GM19468 (cell line): ENCODE results near the gene SEPTIN3.
"Not testable (repeated sequence)": the region's sequence is repeated elsewhere in the genome, so short reads cannot be mapped to it uniquely, and the experiment has no call there.

Experiments used
- ATAC-seq: cut with Tn5 transposase; IDR thresholded peaks from one replicate; pipeline ENCODE4 v1.9.1; 2021; ENCODE audit warnings: mild to moderate bottlenecking, moderate library complexity, moderate number of reproducible peaks; ENCODE audit not compliant: unreplicated experiment; ENCODE audit errors: extremely low read depth

SEPTIN3 gene

GRCh38 chr22:41940832-41941765, 28.1 kb upstream of the SEPTIN3 start:
- no peak for ATAC-seq

DNA sequence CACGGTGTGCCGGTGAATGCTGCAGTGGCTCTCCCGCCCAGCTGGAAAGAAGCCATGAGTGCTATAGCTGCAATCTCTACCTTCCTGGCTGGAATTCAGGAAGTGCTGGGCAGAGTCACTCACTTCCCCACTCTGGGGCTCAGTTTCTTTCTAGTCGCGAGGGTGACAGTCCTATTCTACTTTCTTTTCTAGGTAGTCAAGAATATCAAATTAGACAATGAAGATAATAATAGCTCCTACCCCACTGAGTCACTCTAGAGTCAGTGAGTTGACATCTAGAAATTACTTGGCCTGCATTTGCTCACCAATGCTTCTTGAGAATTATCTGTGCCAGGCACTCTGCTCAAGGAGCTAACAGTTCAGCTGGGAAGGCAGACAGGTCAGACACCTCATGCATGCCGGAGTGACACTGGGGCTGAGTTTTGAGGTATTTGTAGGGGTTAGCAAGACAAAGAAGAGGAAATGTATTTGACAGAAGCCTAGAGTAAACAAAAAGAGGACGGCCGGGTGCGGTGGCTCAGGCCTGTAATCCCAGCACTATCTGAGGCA, 25.5 kb upstream of the SEPTIN3 start:
- no peak for ATAC-seq

GRCh38 chr22:41946629-41947423, 22.4 kb upstream of the SEPTIN3 start, which contains the start of gene CENPM:
TSS of gene CENPM (minus strand) at chr22:41947152. CDS start at chr22:41947076, 76 bp downstream.
- peak; percentile 29 for ATAC-seq

- no peak for ATAC-seq
These were observed 21.7 kb upstream of the SEPTIN3 start for GRCh38 chr22:41947424-41948080.

DNA sequence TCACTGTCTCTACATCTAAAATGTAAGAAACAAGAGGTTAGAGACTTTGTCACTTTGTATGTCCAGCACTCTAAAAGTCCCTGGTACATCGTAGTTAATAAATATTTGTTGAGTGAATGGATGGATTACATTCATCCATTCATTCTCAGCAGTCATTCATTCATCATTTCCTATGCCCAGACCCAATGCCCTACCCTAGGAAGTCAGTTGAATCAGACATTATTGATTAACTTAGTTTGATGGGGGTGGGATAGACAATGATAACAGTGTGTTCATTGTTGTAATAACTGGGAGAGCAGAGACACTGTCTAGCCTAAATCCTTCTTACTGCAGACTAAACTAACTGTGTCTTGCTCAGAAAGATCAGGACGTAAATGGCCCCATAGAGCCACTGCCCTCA, 21.1 kb upstream of the SEPTIN3 start:
- no peak for ATAC-seq

DNA sequence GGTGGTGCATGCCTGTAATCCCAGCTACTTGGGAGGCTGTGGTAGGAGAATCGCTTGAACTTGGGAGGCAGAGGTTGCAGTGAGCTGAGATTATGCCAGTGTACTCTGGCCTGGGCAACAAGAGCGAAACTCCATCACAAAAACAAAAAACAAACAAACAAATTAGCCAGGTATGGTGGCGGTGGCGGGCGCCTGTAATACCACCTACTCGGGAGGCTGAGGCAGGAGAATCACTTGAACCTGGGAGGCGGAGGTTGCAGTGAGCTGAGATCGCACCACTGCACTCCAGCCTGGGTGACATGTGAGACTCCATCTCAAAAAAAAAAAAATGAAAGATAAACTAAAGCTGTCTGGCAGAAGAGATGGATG, 20.3 kb upstream of the SEPTIN3 start:
- ATAC-seq: not testable (repeated sequence)

GRCh38 chr22:41949297-41949965, 19.8 kb upstream of the SEPTIN3 start:
- ATAC-seq: no peak

GRCh38 chr22:41951898-41952474, 17.3 kb upstream of the SEPTIN3 start, which contains the start of gene SMIM45:
TSS of gene SMIM45 (plus strand) at chr22:41952150.
- ATAC-seq: no peak

GRCh38 chr22:41952713-41953112, 16.5 kb upstream of the SEPTIN3 start:
- no peak for ATAC-seq

DNA sequence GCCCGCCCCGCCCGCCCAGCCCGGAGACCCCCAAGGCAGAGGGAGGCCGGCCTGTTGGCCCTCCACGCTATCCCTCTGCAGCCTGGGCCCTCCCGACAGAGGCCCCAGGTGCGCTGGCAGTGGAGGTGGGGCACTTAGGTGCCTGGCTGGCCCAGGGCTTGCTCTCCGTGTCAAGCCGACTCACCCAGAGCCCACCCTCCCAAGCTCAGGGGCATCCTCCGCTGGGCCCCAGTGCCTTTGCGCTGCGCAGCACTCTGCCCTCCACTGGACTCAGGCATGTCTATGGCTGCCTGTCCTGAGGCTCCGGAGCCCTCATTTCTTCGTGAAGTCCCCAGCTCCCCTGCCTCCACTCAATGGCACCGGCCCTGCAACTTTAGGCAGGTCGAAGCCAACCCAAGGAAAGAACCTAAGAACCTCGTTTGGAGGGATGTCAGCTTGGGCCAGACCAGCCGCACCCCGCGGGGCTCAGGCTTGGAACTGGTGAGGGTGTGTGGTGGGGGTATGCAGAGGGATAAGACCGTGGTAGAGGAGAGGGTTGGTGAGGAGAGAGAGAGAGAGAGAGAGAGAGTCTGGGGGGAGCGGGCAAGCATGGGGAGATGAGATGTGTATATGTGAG, 11.2 kb upstream of the SEPTIN3 start:
- ATAC-seq: no peak

DNA sequence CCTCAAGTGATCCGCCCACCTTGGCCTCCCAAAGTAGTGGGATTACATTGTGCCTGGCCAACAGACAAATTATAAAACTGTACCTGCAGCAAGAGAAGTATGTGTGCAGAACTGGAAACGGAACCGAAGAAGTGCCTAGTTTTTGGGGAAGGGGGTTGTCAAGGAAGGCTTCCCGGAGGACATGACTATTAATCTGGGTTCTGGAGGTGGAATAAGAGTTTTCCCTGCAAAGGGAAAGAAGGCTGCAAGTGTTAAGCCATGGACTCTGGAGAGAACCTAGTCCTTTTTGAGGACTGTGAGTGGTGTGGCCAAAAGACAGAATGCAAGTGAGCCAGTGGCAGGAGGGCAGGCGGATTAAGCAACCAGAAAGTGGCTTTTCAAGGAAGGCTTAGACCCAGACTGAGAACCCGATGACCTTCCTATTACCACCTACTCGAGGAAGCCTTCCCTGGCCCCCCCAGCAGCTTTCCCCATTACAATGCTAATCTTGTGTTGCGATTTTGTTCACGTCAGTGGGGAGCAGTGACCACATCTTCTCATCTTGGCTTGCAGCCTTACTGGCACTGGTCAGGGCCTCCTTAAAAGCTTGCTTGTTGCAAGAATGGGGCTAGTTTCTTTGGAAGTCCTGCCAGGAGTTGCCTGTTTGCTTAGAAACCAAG, 5.7 kb upstream of the SEPTIN3 start:
- ATAC-seq: no peak

DNA sequence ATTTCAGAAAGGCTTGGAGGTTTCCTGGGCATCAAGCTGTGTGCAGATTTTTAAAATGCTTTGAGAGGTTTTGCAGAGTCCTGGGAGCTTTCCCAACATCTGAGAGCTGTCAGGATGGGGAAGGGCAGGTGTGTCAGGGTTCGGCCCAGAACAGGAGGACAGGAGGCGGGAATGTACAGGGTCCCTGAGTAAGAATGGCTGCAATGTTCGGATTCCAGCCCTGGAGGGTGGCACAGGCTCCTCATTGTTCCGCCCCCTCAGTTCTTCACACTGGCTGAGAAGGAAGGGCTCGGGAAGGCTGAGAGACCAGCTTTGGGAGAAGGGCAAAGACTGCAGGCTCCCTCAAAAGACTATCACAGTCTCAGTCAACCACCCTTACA, 5.1 kb upstream of the SEPTIN3 start:
- no peak for ATAC-seq

- ATAC-seq: no peak
These were observed 3.0 kb upstream of the SEPTIN3 start for GRCh38 chr22:41966225-41966606.

DNA sequence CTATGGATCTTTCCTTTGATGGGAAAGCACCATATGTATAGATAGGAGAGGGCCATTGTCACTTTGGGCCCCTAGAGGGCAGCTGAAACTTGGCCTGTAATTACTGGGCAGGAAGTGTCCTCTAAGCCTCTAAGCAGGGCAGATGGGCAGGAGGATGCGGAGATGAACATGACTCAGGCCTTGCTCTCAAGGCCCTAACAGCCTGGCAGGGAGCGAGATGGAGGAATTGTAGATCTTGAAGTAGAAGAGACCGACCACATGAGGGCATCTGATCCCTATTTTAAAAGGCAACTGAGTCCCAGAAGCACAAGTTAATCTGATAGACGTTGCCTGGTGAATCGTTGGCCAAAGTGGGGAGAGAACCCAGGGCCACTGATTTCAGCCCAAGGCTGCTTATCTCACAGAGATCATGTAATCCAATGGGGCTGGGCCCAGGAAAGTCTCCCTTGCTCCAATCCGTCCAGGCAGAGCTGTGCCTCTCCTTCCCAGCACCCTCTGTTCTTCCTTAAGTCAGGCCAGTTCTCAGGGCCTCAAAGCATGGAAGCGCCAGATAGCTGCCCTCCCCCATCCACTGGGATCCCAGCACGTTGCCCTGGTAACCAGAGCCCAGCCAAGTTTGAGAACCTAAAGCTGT, 2.5 kb upstream of the SEPTIN3 start:
- ATAC-seq: no peak

GRCh38 chr22:41968601-41969000, 642 bp upstream of the SEPTIN3 start:
- ATAC-seq: no peak

- no peak for ATAC-seq
These were observed 1.4 kb downstream of the SEPTIN3 start for GRCh38 chr22:41970601-41971000.

GRCh38 chr22:41971431-41971830, 2.2 kb downstream of the SEPTIN3 start:
- ATAC-seq: no peak

DNA sequence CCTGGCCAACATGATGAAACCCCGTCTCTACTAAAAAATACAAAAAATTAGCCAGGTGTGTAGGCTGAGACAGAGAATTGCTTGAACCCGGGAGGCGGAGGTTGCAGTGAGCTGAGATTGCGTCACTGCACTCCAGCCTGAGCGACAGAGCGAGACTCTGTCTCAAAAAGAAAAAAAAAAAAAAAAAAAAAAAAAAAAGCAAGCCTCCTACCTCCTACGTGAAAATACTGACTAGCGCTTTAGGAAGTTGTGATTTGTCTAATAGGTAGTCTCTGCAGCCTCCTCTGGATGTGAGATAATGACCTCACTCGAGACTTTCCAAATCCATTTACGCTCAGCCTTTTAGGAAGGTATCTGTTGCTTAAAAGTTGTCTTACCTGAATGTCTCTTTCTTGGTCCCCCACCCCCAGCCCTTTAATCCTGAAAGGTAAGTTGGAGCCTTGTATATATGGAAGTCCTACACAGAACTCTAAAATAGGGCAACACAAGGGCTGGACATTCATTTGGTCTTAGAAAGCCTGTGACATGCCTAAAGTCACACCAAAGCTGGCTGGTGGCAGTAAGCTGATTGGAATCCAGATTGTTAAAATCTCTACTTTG, 5.5 kb downstream of the SEPTIN3 start:
- no peak for ATAC-seq
